H1 (cell line): Measurements from ENCODE around the gene SNX13.

Experiments
- CHD2 ChIP-seq: IDR thresholded peaks from 2 replicates; pipeline ENCODE4 v1.6.1; 2012; ENCODE audit warnings: low read length, improper control_type of control experiment
- CTCF ChIP-seq, 3 experiments: IDR thresholded peaks; 1 replicate in 2 of 3; 2 replicates in 1 of 3; pipeline versions ENCODE4 v1.5.1 to v1.6.1; 2011; ENCODE audit warnings: low read length in 3 of 3, mild to moderate bottlenecking in 3 of 3, inconsistent platforms in 2 of 3, low read depth in 1 of 3, moderate library complexity in 1 of 3; ENCODE audit not compliant: insufficient read depth in 1 of 3; ENCODE audit errors: control extremely low read depth in 1 of 3
- EP300 ChIP-seq, 2 experiments: IDR thresholded peaks; 1 replicate in 1 of 2; 2 replicates in 1 of 2; pipeline ENCODE4 v1.6.1; 2011 to 2012; ENCODE audit warnings: low read depth in 2 of 2, low read length in 2 of 2, mild to moderate bottlenecking in 2 of 2, borderline replicate concordance in 1 of 2, inconsistent platforms in 1 of 2, moderate library complexity in 1 of 2
- EZH2 ChIP-seq: fragments of 200-600 bp; sonication (generic); IDR thresholded peaks from 2 replicates; pipeline ENCODE4 v1.7.1; 2012; ENCODE audit warnings: low read depth, mild to moderate bottlenecking, moderate library complexity, low read length, inconsistent platforms; ENCODE audit not compliant: severe bottlenecking
- GTF2F1 ChIP-seq: IDR thresholded peaks from 2 replicates; pipeline ENCODE4 v1.6.1; 2012; ENCODE audit warnings: low read depth, low read length, improper control_type of control experiment, borderline replicate concordance
- KDM5A ChIP-seq: fragments of 200-600 bp; IDR thresholded peaks from 2 replicates; pipeline ENCODE4 v1.7.1; 2012; ENCODE audit warnings: mild to moderate bottlenecking, low read length, inconsistent platforms, mixed read lengths
- POLR2A ChIP-seq, 2 experiments: IDR thresholded peaks; 1 replicate in 1 of 2; 2 replicates in 1 of 2; pipeline ENCODE4 v1.6.1; 2011; ENCODE audit warnings: low read depth in 2 of 2, low read length in 2 of 2, mild to moderate bottlenecking in 2 of 2; ENCODE audit errors: control extremely low read depth in 1 of 2
- RAD21 ChIP-seq, 2 experiments: IDR thresholded peaks in 1 of 2; conservative IDR thresholded peaks in 1 of 2; 2 replicates each; pipeline ENCODE4 v1.6.1; 2011; ENCODE audit warnings: low read depth in 2 of 2, low read length in 2 of 2, improper control_type of control experiment in 1 of 2, inconsistent platforms in 1 of 2, mild to moderate bottlenecking in 1 of 2, moderate library complexity in 1 of 2
- YY1 ChIP-seq: IDR thresholded peaks from 2 replicates; pipeline ENCODE4 v1.6.1; 2011; ENCODE audit warnings: low read depth, mild to moderate bottlenecking, low read length

- TF ChIP-seq POLR2A (IDR thresholded peaks at IDR 0.05; ENCODE audit: control extremely low read depth in 1 of 2, low read depth in 2 of 2, low read length in 2 of 2) (no peak), CTCF (IDR thresholded peaks at IDR 0.05; ENCODE audit: control extremely low read depth in 1 of 3, insufficient read depth in 1 of 3, low read depth in 1 of 3, low read length in 3 of 3) (no peak), EP300 (IDR thresholded peaks at IDR 0.05; ENCODE audit: borderline replicate concordance in 1 of 2, low read depth in 2 of 2, low read length in 2 of 2) (no peak), RAD21 (IDR thresholded peaks at IDR 0.05 in 1 of 2, conservative IDR thresholded peaks at IDR 0.05 in 1 of 2; ENCODE audit: low read depth in 2 of 2, low read length in 2 of 2) (no peak), EZH2 (no peak), GTF2F1 (no peak), CHD2 (no peak), KDM5A (no peak), YY1 (no peak)
These were observed 28.8 kb upstream of the SNX13 start for GRCh38 chr7:17968791-17969715.
